GM23338 (cell line): ENCODE results near the gene OSGIN1.

Source experiments
- EZH2 ChIP-seq: fragments of 200-600 bp; sonication (generic); IDR thresholded peaks from one replicate; pipeline ENCODE4 v1.8.0; 2017; ENCODE audit warnings: antibody characterized with exemption, mild to moderate bottlenecking, low read depth; ENCODE audit not compliant: unreplicated experiment
- EZH2phosphoT487 ChIP-seq: fragments of 200-600 bp; sonication (generic); IDR thresholded peaks from one replicate; pipeline ENCODE4 v1.8.1; 2018; ENCODE audit warnings: antibody characterized with exemption; ENCODE audit not compliant: unreplicated experiment
- NANOG ChIP-seq: IDR thresholded peaks from 2 replicates; pipeline ENCODE4 v1.6.1; 2016; ENCODE audit warnings: antibody characterized with exemption, borderline replicate concordance
- POLR2AphosphoS5 ChIP-seq: IDR thresholded peaks from 2 replicates; pipeline ENCODE4 v1.6.1; 2016; ENCODE audit warnings: antibody characterized with exemption, low read depth
- TF ChIP-seq, protein P1 (sequence below), 2 experiments: fragments of 200-600 bp in 1 of 2; sonication (generic) in 1 of 2; conservative IDR thresholded peaks; 2 replicates each; pipeline versions ENCODE4 v1.5.1 to v1.6.1; 2016 to 2017; ENCODE audit warnings: antibody characterized with exemption in 2 of 2, low read depth in 2 of 2, mild to moderate bottlenecking in 2 of 2, moderate library complexity in 1 of 2

- TF ChIP-seq, protein P1, sequence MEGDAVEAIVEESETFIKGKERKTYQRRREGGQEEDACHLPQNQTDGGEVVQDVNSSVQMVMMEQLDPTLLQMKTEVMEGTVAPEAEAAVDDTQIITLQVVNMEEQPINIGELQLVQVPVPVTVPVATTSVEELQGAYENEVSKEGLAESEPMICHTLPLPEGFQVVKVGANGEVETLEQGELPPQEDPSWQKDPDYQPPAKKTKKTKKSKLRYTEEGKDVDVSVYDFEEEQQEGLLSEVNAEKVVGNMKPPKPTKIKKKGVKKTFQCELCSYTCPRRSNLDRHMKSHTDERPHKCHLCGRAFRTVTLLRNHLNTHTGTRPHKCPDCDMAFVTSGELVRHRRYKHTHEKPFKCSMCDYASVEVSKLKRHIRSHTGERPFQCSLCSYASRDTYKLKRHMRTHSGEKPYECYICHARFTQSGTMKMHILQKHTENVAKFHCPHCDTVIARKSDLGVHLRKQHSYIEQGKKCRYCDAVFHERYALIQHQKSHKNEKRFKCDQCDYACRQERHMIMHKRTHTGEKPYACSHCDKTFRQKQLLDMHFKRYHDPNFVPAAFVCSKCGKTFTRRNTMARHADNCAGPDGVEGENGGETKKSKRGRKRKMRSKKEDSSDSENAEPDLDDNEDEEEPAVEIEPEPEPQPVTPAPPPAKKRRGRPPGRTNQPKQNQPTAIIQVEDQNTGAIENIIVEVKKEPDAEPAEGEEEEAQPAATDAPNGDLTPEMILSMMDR (conservative IDR thresholded peaks at IDR 0.05; ENCODE audit: low read depth in 2 of 2), result no peak; a peak in 1 of 4 replicates
- no peak for TF ChIP-seq EZH2phosphoT487
- TF ChIP-seq POLR2AphosphoS5, result no peak
- no peak for TF ChIP-seq NANOG
- no peak for TF ChIP-seq EZH2
Observed at GRCh38 chr16:83972256-83973008, 19.4 kb downstream of the OSGIN1 start.
